ENCODE results near the gene RHOF. TPM values are rescaled to one million over a fixed set of nuclear protein-coding genes. Genes with fewer than 3 reads are reported as not detected.

The RHOF gene
- total RNA-seq, 1 experiment from 2014 or later = 116 TPM

GRCh38 chr12:121753844-121754264 lies 39.6 kb downstream of the RHOF start:
- Histone ChIP-seq H3K9me3 (ENCODE audit: control insufficient read depth in 1 of 2, insufficient read depth in 1 of 2, low read depth in 1 of 2, low read length in 2 of 2) (no peaks in the 10 kb centered on the region), H3K9ac (ENCODE audit: low read length) (no peak overlapping the region), H3K4me1 (ENCODE audit: control insufficient read depth in 1 of 2, insufficient read depth in 2 of 2, low read length in 2 of 2) (no peaks in the 10 kb centered on the region), H3K79me2 (ENCODE audit: insufficient read depth, low read length) (no peaks in the 10 kb centered on the region), H3K36me3 (ENCODE audit: control insufficient read depth in 1 of 2, insufficient read depth in 2 of 2, low read length in 2 of 2) (peaks cover 4 to 10% of the 10 kb centered on the region in 2 experiments; a peak in 3 of 4 replicates), H3K9me2 (ENCODE audit: insufficient read depth) (no peaks in the 10 kb centered on the region), H3K27me3 (ENCODE audit: insufficient read depth, low read length) (no peaks in the 10 kb centered on the region), H3K27ac (ENCODE audit: low read depth, low read length) (no peak overlapping the region), H3K4me3 (replicated peaks in 1 of 2; ENCODE audit: low read depth in 1 of 2, low read length in 2 of 2) (no peak overlapping the region), H2AFZ (ENCODE audit: low read depth, low read length, poor library complexity, severe bottlenecking) (no peak overlapping the region), H3K4me2 (ENCODE audit: low read length) (no peak overlapping the region), H4K20me1 (ENCODE audit: insufficient read depth) (no peaks in the 10 kb centered on the region)
- CTCF ChIA-PET = no interaction called here
- intact Hi-C loops (cut with micrococcal nuclease) = no loop called here
- POLR2A ChIA-PET = no interaction called here
- no TSS peak for BruUV-seq (replicated peaks)
- no peak for TF ChIP-seq CBX3 (IDR thresholded peaks at IDR 0.05; ENCODE audit: low read depth)
- TF ChIP-seq ZFX (IDR thresholded peaks at IDR 0.05) = no peak
- TF ChIP-seq EZH2 (IDR thresholded peaks at IDR 0.05) = no peak
- TF ChIP-seq FOSL1 (IDR thresholded peaks at IDR 0.05; ENCODE audit: low read depth) = no peak
- TF ChIP-seq JUND (IDR thresholded peaks at IDR 0.05) = no peak
- TF ChIP-seq SRF (IDR thresholded peaks at IDR 0.05; ENCODE audit: low read depth) = no peak
- no peak for TF ChIP-seq EZH2phosphoT487 (IDR thresholded peaks at IDR 0.05; ENCODE audit: borderline replicate concordance)
- no peak for TF ChIP-seq CTCF (IDR thresholded peaks at IDR 0.05 in 2 of 3, conservative IDR thresholded peaks at IDR 0.05 in 1 of 3; ENCODE audit: borderline replicate concordance in 1 of 3, insufficient read depth in 1 of 3, low read depth in 2 of 3, low read length in 2 of 3)
- TF ChIP-seq CEBPB (IDR thresholded peaks at IDR 0.05; ENCODE audit: low read depth) = no peak
- TF ChIP-seq ELF1 (IDR thresholded peaks at IDR 0.05; ENCODE audit: borderline replicate concordance, low read depth) = no peak
- no peak for TF ChIP-seq ATF3 (IDR thresholded peaks at IDR 0.05)
- no peak for TF ChIP-seq POLR2AphosphoS5 (IDR thresholded peaks at IDR 0.05; ENCODE audit: low read depth, low read length)
- TF ChIP-seq TCF7L2 (IDR thresholded peaks at IDR 0.05; ENCODE audit: borderline replicate concordance, extremely low read depth, insufficient read depth, insufficient read length) = no peak
- TF ChIP-seq POLR2A (IDR thresholded peaks at IDR 0.05; ENCODE audit: borderline replicate concordance, extremely low read depth, insufficient read depth, insufficient read length) = no peak
- no peak for TF ChIP-seq ZNF274 (IDR thresholded peaks at IDR 0.05; ENCODE audit: low read depth, low read length)
- TF ChIP-seq MAX (IDR thresholded peaks at IDR 0.05) = no peak
- TF ChIP-seq RAD21 (IDR thresholded peaks at IDR 0.05; ENCODE audit: low read depth) = no peak
- DNase-seq (ENCODE audit: low read depth, low spot score) = no peak
- no peak for ATAC-seq
- RAD21 ChIA-PET (ENCODE audit: low non-redundant PET in 1 of 2, low total read pairs in 2 of 2, uncharacterized antibody in 2 of 2, unreplicated experiment in 2 of 2) = no interaction called here

Data from HCT116 (cell line).